Fibroblast of the aortic adventitia (primary cell): ENCODE measurements around the gene HIBCH. TPM values are rescaled to one million over a fixed set of nuclear protein-coding genes. Genes with fewer than 3 reads are reported as not detected.

Experiments
- DNase-seq: peaks from one replicate; pipeline ENCODE4 v3.0.0-alpha.2; 2010; ENCODE audit warnings: low read depth
- H3K4me3 ChIP-seq: 2 replicates; pipeline ENCODE4 v1.5.1; 2011; ENCODE audit warnings: low read depth, mild to moderate bottlenecking, control low read depth, low read length, moderate library complexity
- CTCF ChIP-seq: IDR thresholded peaks from 2 replicates; pipeline ENCODE4 v1.5.1; 2011; ENCODE audit warnings: mild to moderate bottlenecking, low read length, control low read depth, inconsistent platforms; ENCODE audit not compliant: insufficient read depth
- total RNA-seq: library from RNA; depleted of rRNA; stranded (reverse); fragments of >200 nt; gene quantifications from 2 replicates; pipeline ENCODE4 v1.2.3, GENCODE V29; 2012; ENCODE audit warnings: low replicate concordance

The HIBCH gene
- total RNA-seq, 1 donor, result 21.5 TPM

GRCh38 chr2:190184460-190184859 lies 135.2 kb downstream of the HIBCH start:
- H3K4me3 ChIP-seq, result no peak overlapping the region
- TF ChIP-seq CTCF, result no peak
- no peak for DNase-seq

GRCh38 chr2:190183539-190183938 lies 136.1 kb downstream of the HIBCH start:
- peak; percentile 32 for DNase-seq
- TF ChIP-seq CTCF, result peak; percentile 13
- H3K4me3 ChIP-seq, result no peak overlapping the region

- no peak for TF ChIP-seq CTCF
- no peak for DNase-seq
- H3K4me3 ChIP-seq, result no peak overlapping the region
These were observed 137.5 kb downstream of the HIBCH start for GRCh38 chr2:190182071-190182524.

- H3K4me3 ChIP-seq, result peak overlapping the region; percentile 67
- DNase-seq, result no peak
- no peak for TF ChIP-seq CTCF
These were observed 138.4 kb downstream of the HIBCH start for GRCh38 chr2:190181123-190181669.

- DNase-seq, result no peak
- peak; percentile 41 for TF ChIP-seq CTCF
- peak overlapping the region; percentile 67 for H3K4me3 ChIP-seq
These were observed 139.1 kb downstream of the HIBCH start for GRCh38 chr2:190180313-190181122.

- TF ChIP-seq CTCF, result no peak
- H3K4me3 ChIP-seq, result peak overlapping the region; percentile 67
- no peak for DNase-seq
These were observed 139.8 kb downstream of the HIBCH start for GRCh38 chr2:190179754-190180312.
